H1 (cell line): ENCODE measurements around the gene MTFMT. TPM values are rescaled to one million over a fixed set of nuclear protein-coding genes. Genes with fewer than 3 reads are reported as not detected.

Experiments
- ATF2 ChIP-seq: IDR thresholded peaks from 2 replicates; pipeline ENCODE4 v1.6.1; 2012; ENCODE audit warnings: low read length, inconsistent platforms
- FOSL1 ChIP-seq: IDR thresholded peaks from 2 replicates; pipeline ENCODE4 v1.6.1; 2011; ENCODE audit warnings: mild to moderate bottlenecking, low read depth, low read length, moderate library complexity; ENCODE audit not compliant: insufficient read depth
- POLR2A ChIP-seq, 2 experiments: IDR thresholded peaks; 1 replicate in 1 of 2; 2 replicates in 1 of 2; pipeline ENCODE4 v1.6.1; 2011; ENCODE audit warnings: low read depth in 2 of 2, low read length in 2 of 2, mild to moderate bottlenecking in 2 of 2; ENCODE audit errors: control extremely low read depth in 1 of 2
- POU5F1 ChIP-seq: IDR thresholded peaks from 2 replicates; pipeline ENCODE4 v1.6.1; 2011; ENCODE audit warnings: low read depth, mild to moderate bottlenecking, low read length, moderate library complexity
- RAD21 ChIP-seq, 2 experiments: IDR thresholded peaks in 1 of 2; conservative IDR thresholded peaks in 1 of 2; 2 replicates each; pipeline ENCODE4 v1.6.1; 2011; ENCODE audit warnings: low read depth in 2 of 2, low read length in 2 of 2, improper control_type of control experiment in 1 of 2, inconsistent platforms in 1 of 2, mild to moderate bottlenecking in 1 of 2, moderate library complexity in 1 of 2
- SP4 ChIP-seq: IDR thresholded peaks from 2 replicates; pipeline ENCODE4 v1.6.1; 2012; ENCODE audit warnings: low read length, inconsistent platforms
- polyA plus RNA-seq, 7 experiments: library from polyadenylated mRNA; depleted of rRNA in 3 of 7; stranded (reverse) in 5 of 7; unstranded in 2 of 7; fragments of >200 nt in 5 of 7; fragments of 200-250 nt in 2 of 7; gene quantifications; 1 replicate in 5 of 7; 2 replicates in 1 of 7; 4 replicates in 1 of 7; pipeline versions ENCODE4 v1.2.1 to v1.2.3, GENCODE V29; 2011 to 2013; ENCODE audit warnings: missing spikeins in 2 of 7, mixed read lengths in 2 of 7
- total RNA-seq: library from RNA; stranded (reverse); fragmentation: NEBNext Ultra II Directional; extraction: Animal tissue kit (Norgen Biotek cat#: 25700); gene quantifications from 2 replicates; pipeline ENCODE4 v1.2.1, GENCODE V29; 2021

The MTFMT gene
- total and polyA plus RNA-seq, 2 of the 8 experiments (the other 6 are each of a cell fraction or from before 2014, with no cell fraction given) = 7.7 to 20.8 TPM

- TF ChIP-seq RAD21 (IDR thresholded peaks at IDR 0.05 in 1 of 2, conservative IDR thresholded peaks at IDR 0.05 in 1 of 2; ENCODE audit: low read depth in 2 of 2, low read length in 2 of 2) (no peak), ATF2 (no peak), POLR2A (IDR thresholded peaks at IDR 0.05; ENCODE audit: control extremely low read depth in 1 of 2, low read depth in 2 of 2, low read length in 2 of 2) (no peak), FOSL1 (no peak), POU5F1 (no peak), SP4 (no peak)
These were observed 1.8 kb downstream of the MTFMT start (continued) for GRCh38 chr15:65027593-65027992.
